Trophoblast cell (in vitro differentiated cells and primary cell): Measurements from ENCODE around the gene CUL4B.

Experiments used
- DNase-seq, 2 donors: peaks; one replicate each; pipeline ENCODE4 v3.0.0-alpha.2; 2016
- H2AFZ ChIP-seq: 2 replicates; pipeline ENCODE4 v1.6.1; 2013; ENCODE audit warnings: low read length, moderate library complexity, mild to moderate bottlenecking; ENCODE audit not compliant: insufficient read depth, poor library complexity
- H2AK5ac ChIP-seq: 2 replicates; pipeline ENCODE4 v1.6.1; 2013; ENCODE audit warnings: mild to moderate bottlenecking, low read length
- H2BK120ac ChIP-seq: 2 replicates; pipeline ENCODE4 v1.6.1; 2013; ENCODE audit warnings: low read length, mild to moderate bottlenecking, moderate library complexity; ENCODE audit not compliant: insufficient read depth, poor library complexity
- H2BK12ac ChIP-seq: 2 replicates; pipeline ENCODE4 v1.6.1; 2013; ENCODE audit warnings: mild to moderate bottlenecking, low read length, moderate library complexity
- H2BK5ac ChIP-seq: 2 replicates; pipeline ENCODE4 v1.6.1; 2013; ENCODE audit warnings: low read length, low read depth, moderate library complexity, mild to moderate bottlenecking; ENCODE audit not compliant: poor library complexity
- H3K14ac ChIP-seq: 2 replicates; pipeline ENCODE4 v1.6.1; 2013; ENCODE audit warnings: mild to moderate bottlenecking, low read length
- H3K18ac ChIP-seq: 2 replicates; pipeline ENCODE4 v1.6.1; 2013; ENCODE audit warnings: mild to moderate bottlenecking, low read length
- H3K23ac ChIP-seq: 2 replicates; pipeline ENCODE4 v1.6.1; 2013; ENCODE audit warnings: low read length
- H3K27ac ChIP-seq: 2 replicates; pipeline ENCODE4 v1.5.1; 2013; ENCODE audit warnings: low read depth, mild to moderate bottlenecking, inconsistent platforms, low read length, moderate library complexity
- H3K27me3 ChIP-seq: 2 replicates; pipeline ENCODE4 v1.6.1; 2013; ENCODE audit warnings: inconsistent platforms, mild to moderate bottlenecking, low read length, moderate library complexity; ENCODE audit not compliant: insufficient read depth
- H3K36me3 ChIP-seq, 2 experiments: 1 replicate in 1 of 2; 2 replicates in 1 of 2; pipeline ENCODE4 v1.6.1; 2013; ENCODE audit warnings: low read length in 2 of 2, mild to moderate bottlenecking in 2 of 2, moderate library complexity in 1 of 2; ENCODE audit not compliant: insufficient read depth in 2 of 2, control insufficient read depth in 1 of 2
- H3K4ac ChIP-seq: 2 replicates; pipeline ENCODE4 v1.6.1; 2013; ENCODE audit warnings: low read depth, mild to moderate bottlenecking, low read length, moderate library complexity
- H3K4me1 ChIP-seq, 2 experiments: 1 replicate in 1 of 2; 2 replicates in 1 of 2; pipeline ENCODE4 v1.6.1; 2013; ENCODE audit warnings: low read length in 2 of 2, mild to moderate bottlenecking in 2 of 2, moderate library complexity in 1 of 2; ENCODE audit not compliant: insufficient read depth in 2 of 2, control insufficient read depth in 1 of 2
- H3K4me2 ChIP-seq: 2 replicates; pipeline ENCODE4 v1.6.1; 2013; ENCODE audit warnings: inconsistent platforms, mild to moderate bottlenecking, low read length, moderate library complexity
- H3K4me3 ChIP-seq: 2 replicates; pipeline ENCODE4 v1.5.1; 2013; ENCODE audit warnings: mild to moderate bottlenecking, low read depth, low read length, inconsistent platforms
- H3K79me1 ChIP-seq: one replicate; pipeline ENCODE4 v1.6.1; 2013; ENCODE audit warnings: low read length
- H3K79me2 ChIP-seq: 2 replicates; pipeline ENCODE4 v1.6.1; 2013; ENCODE audit warnings: low read length, mild to moderate bottlenecking; ENCODE audit not compliant: control insufficient read depth, insufficient read depth, poor library complexity
- H3K9ac ChIP-seq: 2 replicates; pipeline ENCODE4 v1.6.1; 2013; ENCODE audit warnings: mild to moderate bottlenecking, low read length
- H3K9me3 ChIP-seq: 2 replicates; pipeline ENCODE4 v1.6.1; 2013; ENCODE audit warnings: low read depth, mild to moderate bottlenecking, control low read depth, inconsistent platforms, low read length; ENCODE audit not compliant: insufficient read depth
- H4K12ac ChIP-seq: 2 replicates; pipeline ENCODE4 v1.6.1; 2013; ENCODE audit warnings: low read depth, mild to moderate bottlenecking, low read length, moderate library complexity
- H4K8ac ChIP-seq: 2 replicates; pipeline ENCODE4 v1.6.1; 2013; ENCODE audit warnings: low read depth, mild to moderate bottlenecking, low read length, moderate library complexity
- H4K91ac ChIP-seq: one replicate; pipeline ENCODE4 v1.6.1; 2013; ENCODE audit warnings: low read depth, mild to moderate bottlenecking, low read length, moderate library complexity
- WGBS: extraction: QIAGEN DNeasy Blood & Tissue Kit; methylation state at CpG from one replicate; pipeline ENCODE4 v1.1.7; 2013; ENCODE audit warnings: missing lambda C conversion rate; ENCODE audit not compliant: insufficient read length, insufficient coverage; ENCODE audit errors: extremely low coverage; 5-methylcytosine and 5-hydroxymethylcytosine counted together

The CUL4B gene

GRCh38 chrX:120549483-120550452 lies 11.0 kb downstream of the CUL4B start:
- Histone ChIP-seq H3K36me3 (no peaks in the 10 kb centered on the region), H4K8ac (no peak overlapping the region), H2AFZ (no peak overlapping the region), H3K27me3 (no peaks in the 10 kb centered on the region), H3K79me2 (no peaks in the 10 kb centered on the region), H2AK5ac (no peak overlapping the region), H3K4me1 (peaks cover 0 to 4% of the 10 kb centered on the region in 2 experiments), H4K12ac (no peak overlapping the region), H3K9ac (no peak overlapping the region), H3K23ac (no peak overlapping the region), H3K27ac (peak overlapping the region; percentile 47), H2BK12ac (peak overlapping the region; percentile 76), H3K4me3 (no peak overlapping the region), H3K9me3 (no peaks in the 10 kb centered on the region), H3K4me2 (no peak overlapping the region), H3K18ac (no peak overlapping the region), H3K79me1 (peaks cover 4% of the 10 kb centered on the region), H2BK120ac (no peak overlapping the region), H3K4ac (no peak overlapping the region), H3K14ac (no peak overlapping the region), H2BK5ac (no peak overlapping the region), H4K91ac (no peak overlapping the region)
- no CpG with 5 or more reads among the region's 12 CpGs for WGBS
- DNase-seq = peak; percentile 55 to 73

- no peak overlapping the region for H3K4ac ChIP-seq
- no peaks in the 10 kb centered on the region for H3K4me1 ChIP-seq
- no peaks in the 10 kb centered on the region for H3K27me3 ChIP-seq
- peaks cover 6 to 14% of the 10 kb centered on the region in 2 experiments for H3K36me3 ChIP-seq
- H3K4me2 ChIP-seq = no peak overlapping the region
- H3K18ac ChIP-seq = no peak overlapping the region
- no peaks in the 10 kb centered on the region for H3K79me2 ChIP-seq
- H2AFZ ChIP-seq = no peak overlapping the region
- H2BK12ac ChIP-seq = no peak overlapping the region
- H2BK120ac ChIP-seq = no peak overlapping the region
- no peak overlapping the region for H2AK5ac ChIP-seq
- H3K4me3 ChIP-seq = no peak overlapping the region
- no peak overlapping the region for H3K9ac ChIP-seq
- H4K12ac ChIP-seq = no peak overlapping the region
- H4K91ac ChIP-seq = no peak overlapping the region
- no peak for DNase-seq
- no peak overlapping the region for H2BK5ac ChIP-seq
- H3K79me1 ChIP-seq = no peaks in the 10 kb centered on the region
- H4K8ac ChIP-seq = no peak overlapping the region
- H3K14ac ChIP-seq = no peak overlapping the region
- H3K9me3 ChIP-seq = no peaks in the 10 kb centered on the region
- no peak overlapping the region for H3K27ac ChIP-seq
- no peak overlapping the region for H3K23ac ChIP-seq
These were observed 24.7 kb downstream of the CUL4B start for GRCh38 chrX:120536061-120536460.

GRCh38 chrX:120534413-120535205 lies 26.2 kb downstream of the CUL4B start:
- Histone ChIP-seq H3K9ac (no peak overlapping the region), H3K4ac (no peak overlapping the region), H2BK5ac (no peak overlapping the region), H2AFZ (no peak overlapping the region), H3K4me1 (no peaks in the 10 kb centered on the region), H3K18ac (no peak overlapping the region), H2BK12ac (no peak overlapping the region), H4K12ac (no peak overlapping the region), H3K4me3 (no peak overlapping the region), H3K27ac (no peak overlapping the region), H3K9me3 (no peaks in the 10 kb centered on the region), H4K8ac (no peak overlapping the region), H2BK120ac (no peak overlapping the region), H3K79me1 (no peaks in the 10 kb centered on the region), H3K4me2 (no peak overlapping the region), H4K91ac (no peak overlapping the region), H3K23ac (no peak overlapping the region), H3K79me2 (no peaks in the 10 kb centered on the region), H2AK5ac (no peak overlapping the region), H3K36me3 (peaks cover 4 to 15% of the 10 kb centered on the region in 2 experiments), H3K27me3 (no peaks in the 10 kb centered on the region), H3K14ac (no peak overlapping the region)
- no peak for DNase-seq
- no CpG with 5 or more reads among the region's 3 CpGs for WGBS

GRCh38 chrX:120522820-120523219 lies 37.9 kb downstream of the CUL4B start:
- Histone ChIP-seq H3K36me3 (no peaks in the 10 kb centered on the region), H3K27ac (no peak overlapping the region), H4K12ac (no peak overlapping the region), H3K4me1 (no peaks in the 10 kb centered on the region), H4K91ac (no peak overlapping the region), H3K79me2 (no peaks in the 10 kb centered on the region), H4K8ac (no peak overlapping the region), H2AK5ac (no peak overlapping the region), H3K79me1 (no peaks in the 10 kb centered on the region), H3K14ac (no peak overlapping the region), H3K23ac (no peak overlapping the region), H3K4me2 (no peak overlapping the region), H3K9me3 (no peaks in the 10 kb centered on the region), H2BK120ac (no peak overlapping the region), H2BK12ac (no peak overlapping the region), H2BK5ac (no peak overlapping the region), H3K4me3 (no peak overlapping the region), H3K4ac (no peak overlapping the region), H3K9ac (no peak overlapping the region), H2AFZ (no peak overlapping the region), H3K27me3 (no peaks in the 10 kb centered on the region), H3K18ac (no peak overlapping the region)
- DNase-seq = no peak
- WGBS = no CpG with 5 or more reads among the region's 5 CpGs
